Lung (tissue), 12 donors: ENCODE results near the gene RASSF1. TPM values are rescaled to one million over a fixed set of nuclear protein-coding genes. Genes with fewer than 3 reads are reported as not detected.

Experiments used
- ATAC-seq: fragments of 200-7000 bp; cut with Tn5 transposase; one replicate; pipeline ENCODE4 v1.9.1; 2020; ENCODE audit warnings: moderate number of reproducible peaks; ENCODE audit not compliant: insufficient read depth, low FRiP score
- DNase-seq, 3 donors: peaks; one replicate each; pipeline ENCODE4 v3.0.0-alpha.2; 2013 to 2017
- H3K27ac ChIP-seq, 2 donors: one replicate each; pipeline ENCODE4 v1.5.1; 2013; ENCODE audit warnings: mild to moderate bottlenecking in 2 of 2, moderate library complexity in 2 of 2, control low read depth in 1 of 2, inconsistent platforms in 1 of 2, low read depth in 1 of 2, low read length in 1 of 2
- H3K27me3 ChIP-seq, 3 donors: one replicate each; pipeline ENCODE4 v1.5.1; 2013; ENCODE audit warnings: low read length in 2 of 3; ENCODE audit not compliant: control insufficient read depth in 3 of 3, insufficient read depth in 3 of 3
- H3K36me3 ChIP-seq, 4 donors: one replicate each; pipeline ENCODE4 v1.5.1; 2013; ENCODE audit warnings: low read length in 4 of 4, mild to moderate bottlenecking in 1 of 4, moderate library complexity in 1 of 4; ENCODE audit not compliant: control insufficient read depth in 4 of 4, insufficient read depth in 4 of 4
- H3K4me1 ChIP-seq, 5 donors: one replicate each; pipeline ENCODE4 v1.5.1; 2013; ENCODE audit warnings: low read length in 5 of 5, mild to moderate bottlenecking in 2 of 5, moderate library complexity in 1 of 5; ENCODE audit not compliant: control insufficient read depth in 5 of 5, insufficient read depth in 5 of 5
- H3K4me3 ChIP-seq: one replicate; pipeline ENCODE4 v1.5.1; 2013; ENCODE audit warnings: mild to moderate bottlenecking, control low read depth, moderate library complexity
- H3K9ac ChIP-seq, 2 donors: one replicate each; pipeline ENCODE4 v1.5.1; 2013; ENCODE audit warnings: low read length in 2 of 2, control low read depth in 1 of 2; ENCODE audit not compliant: insufficient read depth in 1 of 2
- H3K9me3 ChIP-seq, 4 donors: one replicate each; pipeline ENCODE4 v1.5.1; 2013; ENCODE audit warnings: low read length in 3 of 4, mild to moderate bottlenecking in 1 of 4, moderate library complexity in 1 of 4; ENCODE audit not compliant: control insufficient read depth in 4 of 4, insufficient read depth in 3 of 4
- CTCF ChIP-seq: IDR thresholded peaks from 2 replicates; pipeline ENCODE4 v1.5.1; 2012; ENCODE audit warnings: mild to moderate bottlenecking; ENCODE audit errors: control extremely low read depth, extremely low read depth
- WGBS, 2 donors: extraction: QIAGEN DNeasy Blood & Tissue Kit; methylation state at CpG; one replicate each; pipeline ENCODE4 v1.1.7; 2013; 5-methylcytosine and 5-hydroxymethylcytosine counted together
- polyA plus RNA-seq, 2 donors: library from polyadenylated mRNA; stranded (reverse); fragments of 200-250 nt; gene quantifications; one replicate each; pipeline ENCODE4 v1.2.1, GENCODE V29; 2013
- total RNA-seq, 2 donors: library from RNA; depleted of rRNA in 1 of 2; stranded (reverse); fragments of >200 nt in 1 of 2; gene quantifications; one replicate each; pipeline ENCODE4 v1.2.1, GENCODE V29; 2014 to 2021
- donor health status: control.
- donor health status: control.
- donor health status: Bipolar disorder and iron deficiency.
- donor health status: healthy.
- donor health status: DM: yes; HTN: yes; CAD: no.

Gene RASSF1
- total and polyA plus RNA-seq, 4 donors: 36.3 to 59.0 (median 42.0) TPM

GRCh38 chr3:50318615-50319014 is 22.0 kb downstream of the RASSF1 start:
- peak overlapping the region in 1 of 2 donors; percentile 34 for H3K9ac ChIP-seq
- H3K4me1 ChIP-seq: peaks cover 0 to 54% (median 13%) of the 10 kb centered on the region in 5 donors
- H3K9me3 ChIP-seq: no peaks in the 10 kb centered on the region
- no peak for ATAC-seq
- no peak for DNase-seq
- WGBS, 2 donors: 50 to 59% methylated on average over 10 of the region's 10 CpGs
- H3K4me3 ChIP-seq: peak overlapping the region; percentile 89
- peaks cover 0 to 21% (median 16%) of the 10 kb centered on the region in 4 donors for H3K36me3 ChIP-seq
- no peaks in the 10 kb centered on the region for H3K27me3 ChIP-seq
- H3K27ac ChIP-seq: peak overlapping the region in 1 of 2 donors; percentile 77
- TF ChIP-seq CTCF: no peak

GRCh38 chr3:50318163-50318562 is 22.5 kb downstream of the RASSF1 start:
- Histone ChIP-seq H3K9ac (no peak overlapping the region), H3K27me3 (no peaks in the 10 kb centered on the region), H3K4me1 (peaks cover 0 to 54% (median 13%) of the 10 kb centered on the region in 5 donors), H3K9me3 (no peaks in the 10 kb centered on the region), H3K27ac (peak overlapping the region in 1 of 2 donors; percentile 77), H3K36me3 (peaks cover 0 to 21% (median 16%) of the 10 kb centered on the region in 4 donors), H3K4me3 (peak overlapping the region; percentile 89)
- 75 to 81% methylated on average over 11 of the region's 11 CpGs for WGBS, 2 donors
- DNase-seq (no peak), ATAC-seq (no peak)
- no peak for TF ChIP-seq CTCF

DNA sequence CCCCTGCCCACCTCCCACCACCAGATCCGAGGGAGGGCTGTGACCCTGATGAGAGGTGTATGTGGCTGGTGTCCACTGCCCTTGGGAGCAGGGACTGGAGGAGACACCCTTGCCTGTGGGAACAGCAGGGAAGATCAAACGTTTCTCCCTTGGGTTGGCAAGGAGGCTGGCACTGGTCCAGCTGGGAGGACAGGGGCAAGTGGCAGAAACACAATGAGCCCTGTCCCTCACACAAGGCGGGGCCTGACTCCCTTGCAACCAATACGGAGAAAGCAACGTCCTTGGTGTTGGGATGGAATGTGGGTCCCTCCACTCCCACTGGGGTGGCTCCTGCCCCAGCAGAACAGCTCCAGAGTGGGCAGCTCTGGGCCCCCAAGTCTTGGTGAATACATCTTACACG is 23.3 kb downstream of the RASSF1 start:
- Histone ChIP-seq H3K9me3 (no peaks in the 10 kb centered on the region), H3K36me3 (peaks cover 0 to 21% (median 16%) of the 10 kb centered on the region in 4 donors), H3K27me3 (no peaks in the 10 kb centered on the region), H3K4me1 (peaks cover 0 to 52% (median 8%) of the 10 kb centered on the region in 5 donors), H3K4me3 (no peak overlapping the region), H3K9ac (no peak overlapping the region), H3K27ac (peak overlapping the region in 1 of 2 donors; percentile 90)
- DNase-seq (no peak), ATAC-seq (no peak)
- no peak for TF ChIP-seq CTCF
- WGBS, 2 donors: 48 to 83% methylated on average over 6 of the region's 6 CpGs
